ENCODE results near the gene ZNF841. TPM values are rescaled to one million over a fixed set of nuclear protein-coding genes. Genes with fewer than 3 reads are reported as not detected.

ZNF841 gene
- total and polyA plus RNA-seq, 2 of the 13 experiments (the other 11 are each of a cell fraction or from before 2014, with no cell fraction given), result 6.2 to 14.2 TPM

GRCh38 chr19:52095172-52096014 lies at the start of gene ZNF841 (continued):
- TF ChIP-seq HOXA5 (CRISPR knock-in tag; IDR thresholded peaks at IDR 0.05) (0 out of 2 replicates have a peak, but pooled peaks have one; percentile 28), ARID4A (CRISPR knock-in tag; IDR thresholded peaks at IDR 0.05; ENCODE audit: borderline replicate concordance) (peak; percentile 86; the same call in 1 of the 2 replicates), HNRNPL (IDR thresholded peaks at IDR 0.05; ENCODE audit: low read depth, low read length) (no peak), SOX5 (CRISPR knock-in tag; IDR thresholded peaks at IDR 0.05; ENCODE audit: borderline replicate concordance) (no peak), ZNF3 (CRISPR knock-in tag; IDR thresholded peaks at IDR 0.05) (no peak), TRIM24 (CRISPR knock-in tag; IDR thresholded peaks at IDR 0.05) (no peak), ZNF646 (CRISPR knock-in tag; IDR thresholded peaks at IDR 0.05) (no peak), ZNF550 (CRISPR knock-in tag; IDR thresholded peaks at IDR 0.05; ENCODE audit: borderline replicate concordance) (no peak), HNF1A (IDR thresholded peaks at IDR 0.05; ENCODE audit: low read depth) (no peak), HNF1A (CRISPR knock-in tag; IDR thresholded peaks at IDR 0.05; ENCODE audit: borderline replicate concordance) (no peak), ZBTB25 (CRISPR knock-in tag; IDR thresholded peaks at IDR 0.05) (0 out of 2 replicates have a peak, but pooled peaks have one; percentile 15), ZNF441 (CRISPR knock-in tag; IDR thresholded peaks at IDR 0.05; ENCODE audit: borderline replicate concordance) (no peak)

Measured in HepG2 (cell line).